GM21529 (cell line): ENCODE data around the gene ZBTB7A.

Experiments used
- ATAC-seq: cut with Tn5 transposase; IDR thresholded peaks from one replicate; pipeline ENCODE4 v1.9.1; 2021; ENCODE audit not compliant: unreplicated experiment

The ZBTB7A gene

GRCh38 chr19:4066682-4067395, at the start of gene ZBTB7A:
Gene ZBTB7A, minus strand, starts transcription at chr19:4066899. Its CDS starts 11,667 bp downstream, at chr19:4055232.
- ATAC-seq = no peak

- ATAC-seq = no peak
Observed at GRCh38 chr19:4115818-4116385, 49.2 kb upstream of the ZBTB7A start.

- peak; percentile 76 for ATAC-seq
Observed at GRCh38 chr19:4115050-4115817, 48.5 kb upstream of the ZBTB7A start.

- no peak for ATAC-seq
Observed at GRCh38 chr19:4114181-4114580, 47.5 kb upstream of the ZBTB7A start.

- ATAC-seq = no peak
Observed at GRCh38 chr19:4113398-4114088, 46.8 kb upstream of the ZBTB7A start.

- ATAC-seq = no peak
Observed at GRCh38 chr19:4112367-4112766, 45.7 kb upstream of the ZBTB7A start.

- ATAC-seq = no peak
Observed at GRCh38 chr19:4109626-4109945, 42.9 kb upstream of the ZBTB7A start.

GRCh38 chr19:4108767-4109625, 42.3 kb upstream of the ZBTB7A start:
- peak; percentile 68 for ATAC-seq

- no peak for ATAC-seq
Observed at GRCh38 chr19:4103080-4103433, 36.4 kb upstream of the ZBTB7A start.

GRCh38 chr19:4102339-4103079, 35.8 kb upstream of the ZBTB7A start:
- ATAC-seq = no peak

- no peak for ATAC-seq
Observed at GRCh38 chr19:4101496-4101770, 34.7 kb upstream of the ZBTB7A start.

- ATAC-seq = no peak
Observed at GRCh38 chr19:4100647-4101495, 34.2 kb upstream of the ZBTB7A start.

GRCh38 chr19:4099041-4099764, 32.5 kb upstream of the ZBTB7A start:
- ATAC-seq = no peak

- ATAC-seq = no peak
Observed at GRCh38 chr19:4098493-4098892, 31.8 kb upstream of the ZBTB7A start.

- no peak for ATAC-seq
Observed at GRCh38 chr19:4097501-4097900, 30.8 kb upstream of the ZBTB7A start.

GRCh38 chr19:4096049-4096892, 29.6 kb upstream of the ZBTB7A start:
- no peak for ATAC-seq

- no peak for ATAC-seq
Observed at GRCh38 chr19:4095488-4095844, 28.8 kb upstream of the ZBTB7A start.
